Measurements from ENCODE around the gene HAS3.

GRCh38 chr16:69083306-69083941 lies 22.0 kb upstream of the HAS3 start:
- TF ChIP-seq TAF1 (IDR thresholded peaks at IDR 0.05; ENCODE audit: low read depth) = no peak
- no peak for TF ChIP-seq FOXM1 (IDR thresholded peaks at IDR 0.05; ENCODE audit: borderline replicate concordance, low read depth)
